ENCODE measurements around the gene TSPAN10. TPM values are rescaled to one million over a fixed set of nuclear protein-coding genes. Genes with fewer than 3 reads are reported as not detected.

TSPAN10 gene
- total RNA-seq, 4 donors from 2014 or later, result 0.32 to 0.92 TPM; not detected in 2

DNA sequence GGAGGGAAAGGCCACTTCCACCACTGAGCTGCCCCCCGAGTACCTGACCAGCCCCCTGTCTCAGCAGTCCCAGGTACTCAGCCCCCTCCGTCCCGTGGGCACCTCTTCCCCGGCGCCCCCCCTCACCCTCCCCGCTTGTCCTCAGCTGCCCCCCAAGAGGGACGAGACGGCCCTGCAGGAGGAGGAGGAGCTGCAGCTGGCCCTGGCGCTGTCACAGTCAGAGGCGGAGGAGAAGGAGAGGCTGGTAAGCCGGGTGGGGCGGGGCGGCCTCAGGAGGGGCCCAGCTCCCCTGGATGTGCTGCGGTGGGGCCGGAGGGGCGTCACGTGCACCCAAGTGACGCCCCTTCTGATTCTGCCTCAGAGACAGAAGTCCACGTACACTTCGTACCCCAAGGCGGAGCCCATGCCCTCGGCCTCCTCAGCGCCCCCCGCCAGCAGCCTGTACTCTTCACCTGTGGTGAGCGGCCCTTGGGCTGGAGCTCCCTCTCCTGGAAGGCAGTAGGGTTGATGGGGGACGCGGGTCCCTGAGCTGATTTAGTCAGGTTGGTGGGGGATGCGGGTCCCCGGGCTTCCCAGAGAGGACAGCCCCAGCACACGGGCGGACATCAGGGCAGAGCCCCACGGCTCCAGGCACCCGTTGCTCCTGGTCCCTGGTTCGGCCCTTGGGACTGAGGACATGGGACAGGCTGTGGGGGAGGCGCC, 56.7 kb downstream of the TSPAN10 start:
- Histone ChIP-seq H3K36me3 (peaks cover 81 to 100% (median 100%) of the 10 kb centered on the region in 4 donors), H3K9me3 (no peaks in the 10 kb centered on the region), H3K27me3 (no peaks in the 10 kb centered on the region), H3K4me1 (peaks cover 0 to 8% (median 0%) of the 10 kb centered on the region in 4 donors), H3K4me3 (no peak overlapping the region), H3K27ac (replicated peaks in 1 of 4) (no peak overlapping the region)
- 88% methylated on average over 13 of the region's 35 CpGs for WGBS
- TF ChIP-seq POLR2A (IDR thresholded peaks at IDR 0.05; ENCODE audit: low read depth) (no peak), EP300 (IDR thresholded peaks at IDR 0.05) (no peak), POLR2AphosphoS5 (IDR thresholded peaks at IDR 0.05) (no peak)
- TF ChIP-seq, protein P1, sequence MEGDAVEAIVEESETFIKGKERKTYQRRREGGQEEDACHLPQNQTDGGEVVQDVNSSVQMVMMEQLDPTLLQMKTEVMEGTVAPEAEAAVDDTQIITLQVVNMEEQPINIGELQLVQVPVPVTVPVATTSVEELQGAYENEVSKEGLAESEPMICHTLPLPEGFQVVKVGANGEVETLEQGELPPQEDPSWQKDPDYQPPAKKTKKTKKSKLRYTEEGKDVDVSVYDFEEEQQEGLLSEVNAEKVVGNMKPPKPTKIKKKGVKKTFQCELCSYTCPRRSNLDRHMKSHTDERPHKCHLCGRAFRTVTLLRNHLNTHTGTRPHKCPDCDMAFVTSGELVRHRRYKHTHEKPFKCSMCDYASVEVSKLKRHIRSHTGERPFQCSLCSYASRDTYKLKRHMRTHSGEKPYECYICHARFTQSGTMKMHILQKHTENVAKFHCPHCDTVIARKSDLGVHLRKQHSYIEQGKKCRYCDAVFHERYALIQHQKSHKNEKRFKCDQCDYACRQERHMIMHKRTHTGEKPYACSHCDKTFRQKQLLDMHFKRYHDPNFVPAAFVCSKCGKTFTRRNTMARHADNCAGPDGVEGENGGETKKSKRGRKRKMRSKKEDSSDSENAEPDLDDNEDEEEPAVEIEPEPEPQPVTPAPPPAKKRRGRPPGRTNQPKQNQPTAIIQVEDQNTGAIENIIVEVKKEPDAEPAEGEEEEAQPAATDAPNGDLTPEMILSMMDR (IDR thresholded peaks at IDR 0.05), result no peak
- intact Hi-C loops (cut with DNase I), result no loop called here
- DNase-seq (ENCODE audit: extremely low spot score), result no peak

DNA sequence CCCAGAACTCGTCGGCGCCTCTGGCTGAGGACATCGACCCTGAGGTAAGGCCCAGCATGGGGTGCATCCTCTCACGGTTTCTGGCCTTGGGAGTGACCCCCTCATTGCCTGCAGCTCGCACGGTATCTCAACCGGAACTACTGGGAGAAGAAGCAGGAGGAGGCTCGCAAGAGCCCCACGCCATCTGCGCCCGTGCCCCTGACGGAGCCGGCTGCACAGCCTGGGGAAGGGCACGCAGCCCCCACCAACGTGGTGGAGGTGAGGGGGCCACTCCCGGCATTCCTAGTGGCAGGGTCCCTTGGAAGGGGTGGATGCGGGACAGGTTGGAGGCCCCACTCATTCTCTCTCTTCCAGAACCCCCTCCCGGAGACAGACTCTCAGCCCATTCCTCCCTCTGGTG, 57.8 kb downstream of the TSPAN10 start:
- Histone ChIP-seq H3K27ac (replicated peaks in 1 of 4) (no peak overlapping the region), H3K9me3 (no peaks in the 10 kb centered on the region), H3K36me3 (peaks cover 75 to 100% (median 99%) of the 10 kb centered on the region in 4 donors), H3K4me1 (peaks cover 0 to 8% (median 0%) of the 10 kb centered on the region in 4 donors), H3K4me3 (no peak overlapping the region), H3K27me3 (no peaks in the 10 kb centered on the region)
- intact Hi-C loops (cut with DNase I), result no loop called here
- 93% methylated on average over 17 of the region's 19 CpGs for WGBS
- TF ChIP-seq POLR2A (IDR thresholded peaks at IDR 0.05; ENCODE audit: low read depth) (no peak), EP300 (IDR thresholded peaks at IDR 0.05) (no peak), POLR2AphosphoS5 (IDR thresholded peaks at IDR 0.05) (no peak)
- TF ChIP-seq, protein P1 (IDR thresholded peaks at IDR 0.05), result no peak
- DNase-seq (ENCODE audit: extremely low spot score), result no peak

DNA sequence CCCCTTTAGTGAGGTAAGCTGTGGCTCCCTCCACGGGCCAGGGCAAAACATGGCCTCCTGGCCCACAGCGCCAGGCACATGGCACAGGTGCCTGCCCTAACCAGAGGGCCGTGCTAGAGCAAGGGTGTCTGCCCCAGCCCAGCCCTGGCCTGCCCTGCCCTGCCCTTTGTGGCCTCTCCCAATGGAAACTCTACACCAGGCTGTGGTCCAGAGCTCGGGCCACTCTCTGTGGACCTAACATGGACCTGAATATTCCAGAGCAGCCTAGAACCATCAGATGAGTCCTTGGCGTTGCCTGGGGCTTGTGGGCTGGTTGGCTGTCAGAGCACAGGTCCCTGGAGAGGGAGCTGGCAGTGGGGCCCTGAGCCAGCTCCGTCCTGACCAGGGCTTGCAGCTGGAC, 58.2 kb downstream of the TSPAN10 start:
- H3K27me3 ChIP-seq, result no peaks in the 10 kb centered on the region
- no peaks in the 10 kb centered on the region for H3K9me3 ChIP-seq
- no peak for TF ChIP-seq POLR2A (IDR thresholded peaks at IDR 0.05; ENCODE audit: low read depth)
- no peak for TF ChIP-seq EP300 (IDR thresholded peaks at IDR 0.05)
- WGBS, result 87% methylated on average over 3 of the region's 6 CpGs
- H3K4me1 ChIP-seq, result peaks cover 0 to 8% (median under 1%) of the 10 kb centered on the region in 4 donors
- intact Hi-C loops (cut with DNase I), result no loop called here
- no peak overlapping the region for H3K27ac ChIP-seq (replicated peaks in 1 of 4)
- peaks cover 75 to 100% (median 98%) of the 10 kb centered on the region in 4 donors for H3K36me3 ChIP-seq
- H3K4me3 ChIP-seq, result no peak overlapping the region
- no peak for DNase-seq (ENCODE audit: extremely low spot score)

DNA sequence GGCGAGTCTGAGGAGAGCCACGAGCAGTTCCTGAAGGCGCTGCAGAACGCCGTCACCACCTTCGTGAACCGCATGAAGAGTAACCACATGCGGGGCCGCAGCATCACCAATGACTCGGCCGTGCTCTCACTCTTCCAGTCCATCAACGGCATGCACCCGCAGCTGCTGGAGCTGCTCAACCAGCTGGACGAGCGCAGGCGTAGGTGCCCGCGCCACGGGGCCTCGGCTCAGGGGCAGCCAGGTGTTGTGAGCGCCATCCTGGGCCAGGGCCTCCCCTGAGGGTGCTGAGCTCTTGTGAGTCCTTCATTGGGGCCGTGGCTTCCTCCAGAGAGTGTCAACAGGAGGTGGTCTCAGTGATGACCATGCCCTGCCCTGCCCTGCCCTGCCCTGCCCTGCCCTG, 58.8 kb downstream of the TSPAN10 start:
- DNase-seq (ENCODE audit: extremely low spot score), result no peak
- Histone ChIP-seq H3K9me3 (no peaks in the 10 kb centered on the region), H3K27ac (replicated peaks in 1 of 4) (no peak overlapping the region), H3K4me1 (peaks cover 4 to 12% (median 6%) of the 10 kb centered on the region in 4 donors), H3K27me3 (no peaks in the 10 kb centered on the region), H3K36me3 (peaks cover 73 to 100% (median 98%) of the 10 kb centered on the region in 4 donors), H3K4me3 (no peak overlapping the region)
- intact Hi-C loops (cut with DNase I), result no loop called here
- TF ChIP-seq, protein P1 (IDR thresholded peaks at IDR 0.05), result no peak
- TF ChIP-seq EP300 (IDR thresholded peaks at IDR 0.05) (no peak), POLR2AphosphoS5 (IDR thresholded peaks at IDR 0.05) (no peak), POLR2A (IDR thresholded peaks at IDR 0.05; ENCODE audit: low read depth) (no peak)
- WGBS, result no CpG with 5 or more reads among the region's 22 CpGs

DNA sequence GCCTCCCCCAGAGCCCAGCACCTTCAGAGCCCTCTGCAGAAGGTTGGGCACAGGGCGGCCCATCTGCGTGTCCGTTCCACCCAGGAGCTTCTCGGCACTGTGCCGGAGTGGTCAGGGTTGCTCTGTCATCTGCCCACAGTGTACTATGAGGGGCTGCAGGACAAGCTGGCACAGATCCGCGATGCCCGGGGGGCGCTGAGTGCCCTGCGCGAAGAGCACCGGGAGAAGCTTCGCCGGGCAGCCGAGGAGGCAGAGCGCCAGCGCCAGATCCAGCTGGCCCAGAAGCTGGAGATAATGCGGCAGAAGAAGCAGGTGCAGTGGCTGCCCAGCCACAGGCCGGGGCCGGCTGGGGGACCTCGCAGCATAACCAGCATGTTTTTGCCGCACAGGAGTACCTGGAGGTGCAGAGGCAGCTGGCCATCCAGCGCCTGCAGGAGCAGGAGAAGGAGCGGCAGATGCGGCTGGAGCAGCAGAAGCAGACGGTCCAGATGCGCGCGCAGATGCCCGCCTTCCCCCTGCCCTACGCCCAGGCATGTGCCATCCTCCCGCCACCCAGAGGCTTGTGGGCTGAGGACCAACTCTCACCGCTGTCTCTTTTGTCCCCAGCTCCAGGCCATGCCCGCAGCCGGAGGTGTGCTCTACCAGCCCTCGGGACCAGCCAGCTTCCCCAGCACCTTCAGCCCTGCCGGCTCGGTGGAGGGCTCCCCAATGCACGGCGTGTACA, 59.4 kb downstream of the TSPAN10 start:
- H3K27me3 ChIP-seq, result no peaks in the 10 kb centered on the region
- no peak for DNase-seq (ENCODE audit: extremely low spot score)
- no peak overlapping the region for H3K4me3 ChIP-seq
- WGBS, result 96% methylated on average over 23 of the region's 40 CpGs
- peaks cover 10 to 18% (median 12%) of the 10 kb centered on the region in 4 donors for H3K4me1 ChIP-seq
- H3K36me3 ChIP-seq, result peaks cover 71 to 100% (median 98%) of the 10 kb centered on the region in 4 donors
- TF ChIP-seq EP300 (IDR thresholded peaks at IDR 0.05), result no peak
- TF ChIP-seq POLR2AphosphoS5 (IDR thresholded peaks at IDR 0.05), result no peak
- TF ChIP-seq, protein P1 (IDR thresholded peaks at IDR 0.05), result no peak
- intact Hi-C loops (cut with DNase I), result no loop called here
- no peaks in the 10 kb centered on the region for H3K9me3 ChIP-seq
- H3K27ac ChIP-seq (replicated peaks in 1 of 4), result no peak overlapping the region
